OCI-LY3 (cell line): ENCODE data around the gene ANK3.

Source experiments
- EZH2phosphoT487 ChIP-seq: fragments of 200-600 bp; shearing (Covaris generic); IDR thresholded peaks from 2 replicates; pipeline ENCODE4 v1.6.1; 2018; ENCODE audit warnings: antibody characterized with exemption, mixed run types, low read depth
- TF ChIP-seq, protein P1 (sequence below): fragments of 200-600, 300-600 bp; sonication (generic); IDR thresholded peaks from 2 replicates; pipeline ENCODE4 v1.5.1; 2014; ENCODE audit warnings: antibody characterized with exemption, low read length, low read depth

- TF ChIP-seq, protein P1, sequence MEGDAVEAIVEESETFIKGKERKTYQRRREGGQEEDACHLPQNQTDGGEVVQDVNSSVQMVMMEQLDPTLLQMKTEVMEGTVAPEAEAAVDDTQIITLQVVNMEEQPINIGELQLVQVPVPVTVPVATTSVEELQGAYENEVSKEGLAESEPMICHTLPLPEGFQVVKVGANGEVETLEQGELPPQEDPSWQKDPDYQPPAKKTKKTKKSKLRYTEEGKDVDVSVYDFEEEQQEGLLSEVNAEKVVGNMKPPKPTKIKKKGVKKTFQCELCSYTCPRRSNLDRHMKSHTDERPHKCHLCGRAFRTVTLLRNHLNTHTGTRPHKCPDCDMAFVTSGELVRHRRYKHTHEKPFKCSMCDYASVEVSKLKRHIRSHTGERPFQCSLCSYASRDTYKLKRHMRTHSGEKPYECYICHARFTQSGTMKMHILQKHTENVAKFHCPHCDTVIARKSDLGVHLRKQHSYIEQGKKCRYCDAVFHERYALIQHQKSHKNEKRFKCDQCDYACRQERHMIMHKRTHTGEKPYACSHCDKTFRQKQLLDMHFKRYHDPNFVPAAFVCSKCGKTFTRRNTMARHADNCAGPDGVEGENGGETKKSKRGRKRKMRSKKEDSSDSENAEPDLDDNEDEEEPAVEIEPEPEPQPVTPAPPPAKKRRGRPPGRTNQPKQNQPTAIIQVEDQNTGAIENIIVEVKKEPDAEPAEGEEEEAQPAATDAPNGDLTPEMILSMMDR: no peak
- TF ChIP-seq EZH2phosphoT487: no peak
Observed at GRCh38 chr10:59995862-59996261, 393.8 kb downstream of the ANK3 start.
